Body of pancreas (tissue), 4 donors: Measurements from ENCODE around the gene VGLL4.
"Not testable (repeated sequence)": the region's sequence is repeated elsewhere in the genome, so short reads cannot be mapped to it uniquely, and the experiment has no call there.

Experiments
- POLR2A ChIP-seq, 3 donors: fragments of 450-650 bp; IDR thresholded peaks; one replicate each; pipeline ENCODE4 v1.6.1; 2016; ENCODE audit warnings: antibody characterized with exemption in 3 of 3, mild to moderate bottlenecking in 2 of 3
- TF ChIP-seq, protein P1 (sequence below), 7 experiments: fragments of 450-650 bp in 4 of 7; fragments of 200-600 bp in 3 of 7; sonication (generic) in 3 of 7; IDR thresholded peaks; one replicate each; pipeline ENCODE4 v1.5.1; 2016 to 2019; ENCODE audit warnings: antibody characterized with exemption in 7 of 7

DNA sequence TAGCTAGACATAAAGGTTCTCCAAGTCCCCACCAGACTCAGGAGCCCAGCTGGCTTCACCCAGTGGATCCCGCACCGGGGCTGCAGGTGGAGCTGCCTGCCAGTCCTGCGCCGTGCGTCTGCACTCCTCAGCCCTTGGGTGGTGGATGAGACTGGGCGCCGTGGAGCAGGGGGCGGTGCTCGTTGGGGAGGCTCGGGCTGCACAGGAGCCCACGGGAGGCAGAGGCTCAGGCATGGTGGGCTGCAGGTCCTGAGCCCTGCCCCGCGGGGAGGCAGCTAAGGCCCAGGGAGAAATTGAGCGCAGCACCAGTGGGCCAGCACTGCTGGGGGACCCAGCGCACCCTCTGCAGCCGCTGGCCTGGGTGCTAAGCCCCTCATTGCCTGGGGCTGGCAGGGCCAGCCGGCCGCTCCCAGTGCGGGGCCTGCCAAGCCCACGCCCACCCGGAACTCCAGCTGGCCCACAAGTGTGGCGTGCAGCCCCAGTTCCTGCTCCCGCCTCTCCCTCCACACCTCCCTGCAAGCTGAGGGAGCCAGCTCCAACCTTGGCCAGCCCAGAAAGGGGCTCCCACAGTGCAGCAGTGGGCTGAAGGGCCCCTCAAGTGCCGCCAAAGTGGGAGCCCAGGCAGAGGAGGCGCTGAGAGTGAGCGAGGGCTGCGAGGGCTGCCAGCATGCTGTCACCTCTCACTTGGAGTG lies 130.4 kb downstream of the VGLL4 start:
- TF ChIP-seq, protein P1, sequence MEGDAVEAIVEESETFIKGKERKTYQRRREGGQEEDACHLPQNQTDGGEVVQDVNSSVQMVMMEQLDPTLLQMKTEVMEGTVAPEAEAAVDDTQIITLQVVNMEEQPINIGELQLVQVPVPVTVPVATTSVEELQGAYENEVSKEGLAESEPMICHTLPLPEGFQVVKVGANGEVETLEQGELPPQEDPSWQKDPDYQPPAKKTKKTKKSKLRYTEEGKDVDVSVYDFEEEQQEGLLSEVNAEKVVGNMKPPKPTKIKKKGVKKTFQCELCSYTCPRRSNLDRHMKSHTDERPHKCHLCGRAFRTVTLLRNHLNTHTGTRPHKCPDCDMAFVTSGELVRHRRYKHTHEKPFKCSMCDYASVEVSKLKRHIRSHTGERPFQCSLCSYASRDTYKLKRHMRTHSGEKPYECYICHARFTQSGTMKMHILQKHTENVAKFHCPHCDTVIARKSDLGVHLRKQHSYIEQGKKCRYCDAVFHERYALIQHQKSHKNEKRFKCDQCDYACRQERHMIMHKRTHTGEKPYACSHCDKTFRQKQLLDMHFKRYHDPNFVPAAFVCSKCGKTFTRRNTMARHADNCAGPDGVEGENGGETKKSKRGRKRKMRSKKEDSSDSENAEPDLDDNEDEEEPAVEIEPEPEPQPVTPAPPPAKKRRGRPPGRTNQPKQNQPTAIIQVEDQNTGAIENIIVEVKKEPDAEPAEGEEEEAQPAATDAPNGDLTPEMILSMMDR (IDR thresholded peaks at IDR 0.05), result not testable (repeated sequence)
- TF ChIP-seq POLR2A (IDR thresholded peaks at IDR 0.05), result not testable (repeated sequence)
